HUES64 (cell line): Measurements from ENCODE around the gene GFRA1.

Experiments
- H3K27ac ChIP-seq: 2 replicates; pipeline ENCODE4 v1.7.0; 2013; ENCODE audit warnings: low read depth, low read length, inconsistent platforms
- H3K27me3 ChIP-seq: 2 replicates; pipeline ENCODE4 v1.6.1; 2013; ENCODE audit warnings: mild to moderate bottlenecking, low read length; ENCODE audit not compliant: insufficient read depth
- H3K36me3 ChIP-seq: 2 replicates; pipeline ENCODE4 v1.6.1; 2013; ENCODE audit warnings: mild to moderate bottlenecking, low read length; ENCODE audit not compliant: insufficient read depth
- H3K4me1 ChIP-seq: 2 replicates; pipeline ENCODE4 v1.6.1; 2013; ENCODE audit warnings: mild to moderate bottlenecking, low read length, moderate library complexity; ENCODE audit not compliant: insufficient read depth
- H3K4me3 ChIP-seq: 2 replicates; pipeline ENCODE4 v1.5.1; 2013; ENCODE audit warnings: mild to moderate bottlenecking, low read length, moderate library complexity
- H3K9ac ChIP-seq: 2 replicates; pipeline ENCODE4 v1.6.1; 2013; ENCODE audit warnings: mild to moderate bottlenecking, low read depth, low read length
- H3K9me3 ChIP-seq: 2 replicates; pipeline ENCODE4 v1.6.1; 2013; ENCODE audit warnings: low read depth, low read length; ENCODE audit not compliant: insufficient read depth
- WGBS: fragments of 150-250, 120-280 bp; methylation state at CpG from one replicate; pipeline ENCODE4 v1.1.7; 2013; ENCODE audit warnings: missing lambda C conversion rate; 5-methylcytosine and 5-hydroxymethylcytosine counted together

Gene GFRA1

DNA sequence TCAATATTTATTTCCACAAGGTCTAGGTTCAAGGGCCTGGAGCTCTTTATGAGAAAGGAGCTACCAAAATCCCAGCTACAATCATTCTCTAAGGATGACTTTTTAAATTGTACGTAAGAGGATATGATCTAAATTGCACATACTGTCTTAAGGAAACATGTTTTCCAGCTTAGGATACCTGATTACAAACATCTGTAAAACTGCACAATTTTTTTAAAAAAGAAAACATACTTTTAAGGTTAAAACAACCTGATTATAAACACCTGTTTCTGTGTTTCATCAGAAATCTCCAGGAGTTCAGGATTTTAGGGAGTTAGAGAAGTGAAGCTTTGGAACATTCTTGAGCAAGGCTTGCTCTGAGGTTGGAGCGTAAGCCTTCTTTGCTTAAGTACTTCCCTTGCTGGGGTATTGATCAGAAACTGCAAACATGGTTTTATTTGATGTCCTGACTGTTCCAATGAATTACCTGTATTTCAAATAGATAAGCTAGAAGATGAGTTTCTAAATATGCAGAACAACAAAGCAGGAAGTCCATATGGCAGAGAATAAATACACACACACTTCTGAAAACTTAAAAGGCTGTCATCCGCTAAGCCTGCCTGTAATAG is 248.6 kb downstream of the GFRA1 start:
- 95% methylated on average over 2 of the region's 3 CpGs for WGBS
- Histone ChIP-seq H3K9me3 (no peaks in the 10 kb centered on the region), H3K27ac (no peak overlapping the region), H3K27me3 (no peaks in the 10 kb centered on the region), H3K36me3 (no peaks in the 10 kb centered on the region), H3K4me3 (no peak overlapping the region), H3K9ac (no peak overlapping the region), H3K4me1 (no peaks in the 10 kb centered on the region)

DNA sequence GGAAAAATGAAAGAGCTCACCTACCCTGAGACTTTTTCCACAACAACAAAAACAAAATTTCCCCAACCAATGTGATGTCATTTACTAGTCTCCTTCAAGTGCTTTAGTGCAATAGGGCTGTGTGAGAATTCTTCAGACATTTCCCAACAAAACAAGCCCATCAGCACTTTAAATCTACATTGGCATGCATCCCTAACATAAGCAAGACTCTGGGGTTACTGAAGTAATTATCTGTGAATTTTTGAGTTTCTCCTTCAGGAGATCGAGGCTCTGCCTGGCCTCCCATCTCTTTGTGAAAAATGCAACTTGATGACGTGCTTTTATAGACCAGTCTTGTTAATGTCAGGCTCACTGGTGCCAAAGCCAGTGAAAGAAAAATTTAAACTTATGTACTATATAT is 255.6 kb downstream of the GFRA1 start:
- no peak overlapping the region for H3K9ac ChIP-seq
- H3K27ac ChIP-seq = no peak overlapping the region
- WGBS = 84% methylated on average over 2 of the region's 2 CpGs
- H3K27me3 ChIP-seq = no peaks in the 10 kb centered on the region
- no peaks in the 10 kb centered on the region for H3K9me3 ChIP-seq
- no peak overlapping the region for H3K4me3 ChIP-seq
- no peaks in the 10 kb centered on the region for H3K36me3 ChIP-seq
- no peaks in the 10 kb centered on the region for H3K4me1 ChIP-seq

DNA sequence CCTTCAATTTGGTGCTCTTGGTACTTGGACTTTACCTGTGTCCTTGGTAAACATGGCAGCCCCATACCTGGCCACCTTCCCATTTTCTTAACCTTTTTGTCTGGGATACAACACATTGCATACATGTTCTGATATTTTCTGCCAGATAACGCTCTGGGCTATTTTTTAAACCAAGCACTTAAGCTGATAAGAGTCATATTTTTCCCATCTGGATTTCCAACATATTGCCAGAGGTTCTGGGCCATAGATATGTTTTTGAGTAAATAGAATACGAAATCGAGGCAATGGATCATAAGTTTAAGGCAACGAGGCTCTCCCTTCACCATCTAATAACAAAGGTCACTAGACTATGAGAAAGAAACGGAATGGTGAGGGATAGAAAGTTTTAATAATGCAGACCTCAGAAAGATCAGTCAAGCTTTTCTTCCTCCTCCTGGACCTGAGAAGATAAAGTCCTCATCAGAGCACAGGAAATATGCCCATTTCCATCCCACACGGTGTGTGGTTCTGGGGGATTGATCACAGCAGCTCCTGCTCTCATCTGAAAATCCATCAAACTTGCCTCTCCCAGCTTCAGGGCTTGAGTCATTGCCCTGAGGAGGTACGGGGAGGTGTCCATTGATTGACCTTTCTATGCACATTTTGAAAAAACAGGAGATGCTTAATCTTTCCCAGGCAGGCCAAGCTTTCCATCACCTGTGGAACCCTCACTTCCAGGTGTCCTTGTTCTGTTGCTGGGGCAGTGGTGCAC is 257.2 kb downstream of the GFRA1 start:
- Histone ChIP-seq H3K36me3 (no peaks in the 10 kb centered on the region), H3K4me3 (no peak overlapping the region), H3K27me3 (no peaks in the 10 kb centered on the region), H3K9ac (no peak overlapping the region), H3K9me3 (no peaks in the 10 kb centered on the region), H3K4me1 (no peaks in the 10 kb centered on the region), H3K27ac (no peak overlapping the region)
- 87% methylated on average over 5 of the region's 7 CpGs for WGBS

DNA sequence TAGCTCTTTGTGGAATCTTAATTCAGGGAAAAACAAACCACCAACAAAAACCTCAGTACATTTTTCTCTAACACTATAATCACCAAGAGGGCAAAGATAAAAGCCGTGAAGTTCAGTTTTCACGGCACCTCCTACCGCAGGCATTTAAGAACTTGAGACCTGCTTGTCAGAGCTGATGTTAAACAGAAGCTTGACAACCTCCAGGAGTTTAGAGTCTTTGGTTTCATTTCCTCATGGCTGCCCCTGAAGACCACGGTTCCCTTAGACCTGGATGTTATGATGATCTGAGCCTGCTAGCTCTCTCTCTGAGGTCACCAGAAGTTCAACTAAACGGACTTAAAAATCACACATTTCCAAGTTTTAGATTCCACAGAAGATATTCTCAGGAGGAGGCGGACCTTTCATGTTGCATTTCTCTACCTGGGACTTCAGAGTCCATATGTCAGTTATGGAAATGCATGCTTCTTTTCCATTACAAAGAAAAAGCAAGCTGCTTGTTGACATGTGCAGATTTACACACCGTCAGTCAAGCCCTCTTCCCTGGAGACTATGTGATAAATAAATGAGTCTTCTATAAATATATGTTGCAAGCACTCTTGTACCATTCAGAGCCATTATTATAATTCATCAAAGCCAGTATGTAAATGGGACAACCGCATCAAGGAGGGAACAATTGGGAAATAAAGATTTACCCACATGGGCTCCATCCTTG is 258.0 kb downstream of the GFRA1 start:
- Histone ChIP-seq H3K27ac (no peak overlapping the region), H3K27me3 (no peaks in the 10 kb centered on the region), H3K9ac (no peak overlapping the region), H3K36me3 (no peaks in the 10 kb centered on the region), H3K9me3 (no peaks in the 10 kb centered on the region), H3K4me1 (no peaks in the 10 kb centered on the region), H3K4me3 (no peak overlapping the region)
- 85% methylated on average over 7 of the region's 8 CpGs for WGBS

DNA sequence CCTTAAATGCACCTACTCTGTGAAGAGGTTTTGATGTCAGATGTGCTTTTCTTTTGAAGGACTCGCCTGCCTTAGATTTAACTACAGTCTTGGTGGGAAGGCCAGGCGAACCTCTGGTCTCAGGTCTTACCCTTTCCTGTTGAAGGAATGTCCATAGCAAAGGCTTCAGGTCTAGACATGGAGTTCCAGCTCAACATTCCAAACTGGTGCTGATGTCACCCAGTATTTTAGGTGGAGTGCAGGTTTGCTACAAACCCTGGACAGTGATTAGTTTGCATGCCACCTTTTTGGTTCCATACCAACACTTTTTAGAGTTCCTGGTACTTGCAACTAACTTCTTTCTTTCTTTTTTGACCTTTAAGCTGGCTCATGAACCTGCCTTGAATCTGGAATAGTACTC is 258.7 kb downstream of the GFRA1 start:
- Histone ChIP-seq H3K27me3 (no peaks in the 10 kb centered on the region), H3K4me3 (no peak overlapping the region), H3K27ac (no peak overlapping the region), H3K9me3 (no peaks in the 10 kb centered on the region), H3K9ac (no peak overlapping the region), H3K36me3 (no peaks in the 10 kb centered on the region), H3K4me1 (no peaks in the 10 kb centered on the region)
- WGBS = 97% methylated on average over 2 of the region's 2 CpGs

DNA sequence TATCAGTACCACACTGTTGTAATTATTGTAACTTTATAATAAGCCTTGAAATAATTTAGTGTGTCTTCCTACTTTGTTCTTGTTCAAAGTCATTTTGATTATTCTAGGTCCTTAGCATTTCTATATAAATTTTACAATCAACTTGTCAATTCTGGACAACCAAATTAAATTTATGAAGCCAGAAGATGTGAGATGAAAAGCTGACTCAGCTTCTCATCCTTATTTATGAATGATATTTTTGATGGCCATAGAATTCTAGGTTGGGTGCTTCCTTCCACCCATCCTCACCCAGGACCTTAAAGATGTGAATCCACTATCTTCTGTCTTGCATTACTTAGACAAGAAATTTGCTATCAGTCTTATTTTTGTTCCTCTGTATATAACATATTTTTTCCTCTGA is 261.1 kb downstream of the GFRA1 start:
- Histone ChIP-seq H3K9ac (no peak overlapping the region), H3K27me3 (no peaks in the 10 kb centered on the region), H3K9me3 (no peaks in the 10 kb centered on the region), H3K4me1 (no peaks in the 10 kb centered on the region), H3K4me3 (no peak overlapping the region), H3K27ac (no peak overlapping the region), H3K36me3 (no peaks in the 10 kb centered on the region)

DNA sequence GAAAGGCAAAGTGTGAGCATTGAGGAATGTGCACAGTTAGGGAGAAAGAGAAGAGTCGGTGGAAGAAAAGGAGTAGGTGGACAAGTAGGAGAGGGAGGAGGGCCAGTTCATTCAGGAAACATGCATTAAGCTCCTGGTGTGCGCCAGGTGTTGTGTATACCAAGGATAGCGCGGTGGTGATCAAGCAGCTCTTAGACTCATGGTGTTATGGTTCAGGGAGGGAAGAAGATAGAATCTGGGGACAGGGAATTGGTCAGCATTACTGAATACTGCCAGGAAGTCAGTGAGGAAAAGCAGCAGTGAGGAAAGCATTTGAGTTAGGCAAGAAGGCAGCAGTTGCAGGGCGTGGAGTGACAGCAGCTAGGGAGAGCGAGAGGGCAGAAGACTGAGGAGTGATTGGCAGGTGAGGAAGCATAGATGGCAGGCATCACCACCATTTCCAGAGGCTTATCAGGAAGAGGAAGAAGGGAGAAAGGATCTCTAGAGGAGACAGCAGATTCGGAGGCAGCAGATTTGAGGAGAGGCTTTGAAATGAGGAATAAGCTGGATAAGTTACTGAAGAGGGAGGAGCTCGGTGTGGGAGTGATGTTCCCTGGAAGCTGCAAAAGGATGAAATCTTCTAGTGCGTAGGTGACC is 265.6 kb downstream of the GFRA1 start:
- no peaks in the 10 kb centered on the region for H3K9me3 ChIP-seq
- no peaks in the 10 kb centered on the region for H3K36me3 ChIP-seq
- no peaks in the 10 kb centered on the region for H3K4me1 ChIP-seq
- 90% methylated on average over 9 of the region's 9 CpGs for WGBS
- no peak overlapping the region for H3K4me3 ChIP-seq
- H3K27ac ChIP-seq = no peak overlapping the region
- no peaks in the 10 kb centered on the region for H3K27me3 ChIP-seq
- no peak overlapping the region for H3K9ac ChIP-seq
